Cardiac septum (tissue), 1 donor: ENCODE measurements around the gene TUFT1. TPM values are rescaled to one million over a fixed set of nuclear protein-coding genes. Genes with fewer than 3 reads are reported as not detected.
A peak's percentile ranks its signal among the peaks of the same experiment; 100 is the strongest.
"Not testable (repeated sequence)": the region's sequence is repeated elsewhere in the genome, so short reads cannot be mapped to it uniquely, and the experiment has no call there.

ENCODE experiments used
- DNase-seq: peaks from one replicate; pipeline ENCODE4 v3.0.0-alpha.2; 2020; ENCODE audit warnings: low spot score
- intact Hi-C: fragments of 100-400 bp; cut with DNase I; formaldehyde crosslinking; loops from one replicate; pipeline ENCODE4 v1.14.0; 2022
- total RNA-seq: library from RNA; stranded (reverse); fragmentation: NEBNext Ultra II Directional; extraction: Animal tissue kit (Norgen Biotek cat#: 25700); gene quantifications from one replicate; pipeline ENCODE4 v1.2.1, GENCODE V29; 2021
- donor health status: DM: no; HTN: no; CAD: no.

Gene TUFT1
- total RNA-seq, 1 donor from 2014 or later: 4.3 TPM

DNA sequence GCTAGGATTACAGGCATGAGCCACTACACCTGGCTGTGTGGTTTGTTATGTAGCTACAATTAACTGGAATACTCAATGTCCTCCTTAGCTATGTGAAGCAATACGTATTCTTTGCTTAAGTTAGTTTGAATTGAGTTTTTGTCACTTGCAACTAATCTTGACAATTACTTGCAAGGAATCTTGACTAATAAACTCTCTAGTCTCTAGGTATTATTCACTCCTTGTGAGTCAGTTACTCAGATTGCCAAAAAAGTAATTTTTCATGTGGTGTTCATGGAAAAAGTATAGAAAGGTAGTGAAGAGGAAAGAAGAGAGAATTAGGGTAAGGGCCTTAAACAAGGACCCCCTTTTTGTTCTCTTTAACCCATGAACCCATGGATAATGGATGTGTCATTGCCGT lies 64.2 kb downstream of the TUFT1 start:
- intact Hi-C loops: no loop called here
- no peak for DNase-seq

DNA sequence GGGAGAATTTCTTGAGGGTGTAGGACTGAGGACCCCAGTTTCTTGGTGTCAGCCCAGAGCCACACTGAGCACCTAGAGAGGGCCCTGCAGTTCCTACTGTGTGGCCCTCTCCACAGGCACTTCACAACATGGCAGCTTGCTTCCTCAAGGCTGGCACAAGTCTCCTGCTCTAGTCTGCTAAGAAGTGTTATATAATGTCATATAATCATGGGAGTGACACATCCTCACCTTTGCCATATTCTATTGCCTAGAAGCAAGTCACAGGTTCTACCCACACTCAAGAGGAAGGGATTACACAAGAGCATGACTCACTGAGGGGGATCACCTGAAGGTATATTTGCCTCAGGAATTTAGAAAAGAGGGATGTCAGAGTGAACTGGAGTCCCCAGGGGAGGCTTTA lies 66.3 kb downstream of the TUFT1 start:
- intact Hi-C loops: no loop called here
- DNase-seq: no peak

DNA sequence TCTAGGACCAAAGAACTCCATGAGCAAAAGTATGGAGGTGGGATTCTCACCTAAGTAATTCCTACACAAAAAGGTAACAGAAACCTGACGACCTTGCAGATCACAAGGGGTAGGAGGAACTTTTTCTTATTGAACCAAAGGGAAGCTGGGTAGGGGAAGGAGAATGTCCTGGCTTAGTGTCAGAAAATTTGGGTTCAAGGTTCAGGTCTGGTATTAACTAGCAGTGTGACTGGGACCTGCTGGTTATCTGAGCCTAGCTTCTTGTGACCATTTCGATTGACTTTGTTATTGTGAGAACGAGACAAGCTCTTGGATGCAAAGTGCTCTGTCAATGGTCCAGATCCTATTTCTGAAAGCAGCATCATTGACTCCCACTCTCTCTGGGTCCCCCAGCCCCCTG lies 66.7 kb downstream of the TUFT1 start:
- intact Hi-C loops: no loop called here
- no peak for DNase-seq

DNA sequence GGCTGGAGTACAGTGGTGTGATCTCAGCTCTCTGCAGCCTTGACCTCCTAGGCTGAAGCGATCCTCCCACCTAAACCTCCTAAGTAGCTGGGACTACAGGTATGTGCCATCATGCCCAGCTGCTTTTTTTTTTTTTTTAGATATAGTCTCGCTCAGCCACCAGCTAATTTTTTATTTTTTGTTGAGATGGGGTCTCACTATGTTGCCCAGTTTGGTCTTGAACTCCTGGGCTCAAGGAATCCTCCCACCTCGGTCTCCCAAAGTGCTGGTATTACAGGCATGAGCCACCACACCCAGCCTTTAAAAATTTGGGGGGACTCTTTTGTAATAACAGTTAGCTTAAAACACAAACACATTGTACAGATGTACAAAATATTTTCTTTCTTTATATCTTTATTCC lies 70.0 kb downstream of the TUFT1 start:
- DNase-seq: no peak
- intact Hi-C loops: loop anchor here (5.0 to 10.0 kb wide), 2 partner anchors 117 to 285 kb away; partner anchors contain the start of gene PI4KB

DNA sequence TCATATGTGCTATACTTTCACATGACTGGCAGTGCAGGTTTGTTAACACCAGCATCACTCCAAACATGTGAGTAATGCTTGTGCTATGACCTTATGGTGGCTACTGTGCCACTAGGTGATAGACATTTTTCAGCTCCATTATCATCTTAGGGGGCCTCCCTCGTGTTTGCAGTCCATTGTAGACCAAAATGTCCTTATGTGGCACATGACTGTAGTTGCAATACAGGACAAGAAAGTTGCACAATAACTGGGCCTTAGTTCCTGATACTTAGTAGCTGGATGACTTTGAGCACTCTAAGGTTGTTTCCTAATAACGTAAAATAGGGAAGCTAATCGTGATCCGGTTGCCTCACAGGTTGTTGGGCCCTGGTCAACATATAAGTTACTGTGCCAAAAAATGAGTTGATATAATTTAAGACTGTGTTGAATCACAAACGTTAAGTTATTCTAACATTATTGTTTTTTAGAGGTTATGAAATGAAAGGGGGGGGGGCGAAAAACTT lies 71.2 kb downstream of the TUFT1 start:
- intact Hi-C loops: loop anchor here (5.0 to 10.0 kb wide), 2 partner anchors 116 to 287 kb away; partner anchors contain the start of gene PI4KB

DNA sequence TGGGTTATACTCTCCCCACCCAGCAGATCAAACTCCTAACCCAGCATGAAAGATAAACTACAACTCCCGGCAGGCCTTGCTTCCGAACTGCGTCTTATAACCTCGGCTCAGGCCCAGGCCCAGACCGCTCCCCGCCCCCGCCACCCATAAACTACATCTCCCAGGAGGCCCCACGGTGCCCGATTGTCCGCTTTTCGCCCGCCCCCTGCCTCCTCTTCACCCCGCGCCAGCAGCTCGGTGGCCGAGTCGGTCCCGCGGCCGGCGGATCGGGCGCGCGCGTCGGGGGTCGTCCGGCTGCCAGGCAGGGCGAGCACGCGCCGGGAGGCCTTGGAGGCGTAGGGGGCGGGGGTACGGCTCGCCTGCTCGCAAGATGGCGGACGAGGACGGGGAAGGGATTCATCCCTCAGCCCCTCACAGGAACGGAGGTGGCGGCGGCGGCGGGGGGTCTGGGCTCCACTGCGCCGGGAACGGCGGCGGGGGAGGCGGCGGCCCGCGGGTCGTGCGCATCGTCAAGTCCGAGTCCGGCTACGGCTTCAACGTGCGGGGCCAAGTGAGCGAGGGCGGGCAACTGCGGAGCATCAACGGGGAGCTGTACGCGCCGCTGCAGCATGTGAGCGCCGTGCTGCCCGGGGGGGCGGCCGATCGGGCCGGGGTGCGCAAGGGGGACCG lies 71.9 kb downstream of the TUFT1 start, which contains the start of gene SNX27:
Gene SNX27, plus strand, starts transcription at position 219 of the 669 bp plus-strand sequence. Its CDS starts 152 bp downstream, at position 371.
- DNase-seq: peak; percentile 95
- intact Hi-C loops: loop anchor here (5.0 to 10.0 kb wide), 2 partner anchors 115 to 287 kb away; partner anchors contain the start of gene PI4KB

More for the DNA sequence above, 71.2 kb downstream of the TUFT1 start:
- DNase-seq: no peak

DNA sequence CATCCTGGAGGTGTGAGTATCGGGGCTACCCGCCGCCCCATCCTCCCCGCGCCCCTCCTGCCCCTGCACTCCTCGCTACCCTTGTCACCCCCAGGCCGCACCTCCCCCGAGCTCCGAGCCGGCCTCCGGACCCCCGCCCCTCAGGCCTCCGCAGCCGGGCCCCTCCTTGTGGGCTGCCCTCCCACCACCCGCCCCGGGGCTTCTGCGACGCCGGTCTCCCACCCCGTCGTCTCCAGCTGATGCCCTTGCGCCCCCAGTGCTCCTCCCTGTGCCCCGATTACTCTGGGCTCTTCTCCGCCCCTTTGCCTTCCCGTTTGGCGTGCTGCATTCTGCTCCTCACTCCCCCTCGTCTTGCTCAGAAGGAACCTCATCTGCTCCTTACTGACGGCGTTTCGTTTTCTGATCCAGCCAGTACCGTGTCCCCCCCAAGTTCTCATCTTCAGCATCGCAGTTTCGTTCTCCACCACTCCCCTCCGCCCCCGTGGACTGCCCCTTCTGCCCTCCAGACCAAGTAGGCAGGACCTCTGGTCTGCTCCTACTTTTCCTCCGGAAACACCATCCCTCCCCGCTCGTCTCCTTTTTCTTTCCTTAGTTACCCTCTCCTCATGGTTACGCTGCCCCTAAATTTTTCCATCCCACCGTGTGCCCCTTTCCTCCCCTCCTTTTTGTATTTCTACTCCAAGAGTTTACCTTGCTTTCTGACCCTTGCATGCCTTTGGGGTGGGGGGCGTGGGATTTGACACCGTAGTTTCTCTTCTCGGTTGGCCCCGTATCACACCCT lies 72.6 kb downstream of the TUFT1 start:
- no peak for DNase-seq
- intact Hi-C loops: loop anchor here (5.0 to 10.0 kb wide), 2 partner anchors 115 to 288 kb away; partner anchors contain the start of gene PI4KB

DNA sequence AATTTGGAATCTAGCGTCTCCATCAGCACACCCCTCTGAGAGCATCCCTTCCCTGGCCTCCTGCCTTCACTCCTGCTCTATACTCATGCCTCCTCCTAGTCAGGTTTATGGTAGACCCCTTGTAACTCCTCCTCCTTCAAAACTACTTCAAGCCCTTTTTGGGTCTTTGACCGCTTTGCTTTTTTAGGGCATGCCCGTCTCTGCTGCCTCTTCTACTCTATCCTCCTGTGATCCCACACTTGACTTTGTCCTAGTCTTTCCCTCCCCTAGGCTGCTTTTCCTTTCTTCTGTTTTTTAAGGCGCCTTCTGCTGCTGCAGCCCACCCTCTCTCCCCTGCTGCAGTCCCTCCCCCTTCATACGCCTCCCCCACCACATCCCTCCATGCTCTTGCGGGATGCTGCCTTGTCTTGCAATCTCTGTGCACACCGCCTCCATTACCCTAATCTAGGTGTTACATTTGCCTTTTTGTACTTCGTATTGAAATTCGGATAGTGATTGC lies 73.2 kb downstream of the TUFT1 start:
- intact Hi-C loops: loop anchor here (5.0 to 10.0 kb wide), 2 partner anchors 114 to 289 kb away; partner anchors contain the start of gene PI4KB
- DNase-seq: no peak

DNA sequence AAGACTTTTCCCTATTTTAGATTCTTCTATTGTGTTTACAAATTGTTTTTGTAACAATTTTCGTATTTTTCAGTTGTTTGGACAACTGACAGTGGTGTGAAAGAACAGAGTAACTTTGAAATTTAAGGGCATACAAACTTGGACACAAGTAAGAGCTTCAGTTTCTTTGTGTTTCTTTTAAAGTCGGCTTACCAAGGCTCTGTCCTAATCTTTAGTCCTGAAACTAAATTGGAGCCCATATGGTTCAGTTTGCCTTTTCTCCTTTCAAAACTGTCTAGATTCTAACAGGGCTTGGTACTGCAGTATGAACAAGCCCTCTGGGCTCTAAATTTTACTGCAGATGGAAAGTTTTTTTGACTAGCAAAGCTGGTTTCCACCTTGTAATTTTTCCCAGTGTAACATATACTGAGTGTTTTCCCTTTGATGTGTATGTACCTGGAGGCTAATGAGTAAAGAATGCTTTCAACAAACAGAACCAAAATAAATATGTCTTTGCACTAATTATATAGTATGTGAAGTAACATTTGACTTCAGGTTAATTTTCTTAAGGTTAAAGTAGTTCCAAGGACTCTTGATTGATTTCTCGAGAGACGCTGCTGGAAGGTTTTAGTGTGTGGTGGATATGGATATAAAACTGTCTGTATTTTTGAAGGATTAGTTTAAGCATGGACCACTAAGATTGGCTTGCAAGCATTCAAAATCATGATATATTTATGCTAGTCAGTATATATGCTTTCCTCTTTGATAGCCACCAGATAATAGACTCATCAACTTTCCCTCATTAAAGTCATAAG lies 75.8 kb downstream of the TUFT1 start:
- no peak for DNase-seq
- intact Hi-C loops: loop anchor here (10.0 kb wide), 1 partner anchor 291 kb away; the partner anchor contains the start of gene PI4KB

DNA sequence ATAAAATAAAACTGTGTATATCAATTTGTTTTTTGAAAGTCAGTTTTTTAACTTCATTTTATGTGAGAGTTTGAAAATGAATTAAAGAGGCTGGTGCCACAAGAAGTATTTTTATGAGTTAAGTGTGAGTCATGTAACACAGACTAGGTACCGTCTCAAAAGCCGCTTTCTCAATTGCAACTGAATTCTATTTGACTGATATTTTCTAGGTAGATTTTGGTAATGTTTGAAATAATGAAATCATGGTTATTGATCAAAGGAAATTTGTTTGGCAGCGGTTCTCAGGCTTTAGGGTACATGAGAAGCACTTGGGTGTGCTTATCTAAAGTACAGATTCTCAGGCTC lies 76.4 kb downstream of the TUFT1 start:
- intact Hi-C loops: loop anchor here (10.0 kb wide), 1 partner anchor 292 kb away; the partner anchor contains the start of gene PI4KB
- no peak for DNase-seq

DNA sequence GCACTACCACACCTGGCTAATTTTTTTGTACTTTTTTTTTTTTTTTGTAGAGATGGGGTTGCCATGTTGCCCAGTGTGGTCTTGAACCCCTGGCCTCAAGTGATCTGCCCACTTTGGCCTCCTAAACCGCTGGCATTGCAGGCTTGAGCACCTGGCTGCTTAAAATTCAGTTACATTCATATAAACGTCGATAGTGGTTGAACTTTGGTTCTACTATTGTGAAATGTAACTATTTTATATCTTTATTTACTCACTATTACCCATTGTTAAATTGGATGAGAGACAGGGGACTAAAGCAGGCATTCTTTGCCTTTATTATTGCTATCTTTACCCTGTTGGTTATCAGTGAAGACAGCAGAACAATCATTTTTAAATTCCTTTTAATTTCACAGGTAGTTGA lies 77.9 kb downstream of the TUFT1 start:
- no peak for DNase-seq
- intact Hi-C loops: loop anchor here (10.0 kb wide), 1 partner anchor 293 kb away; the partner anchor contains the start of gene PI4KB

DNA sequence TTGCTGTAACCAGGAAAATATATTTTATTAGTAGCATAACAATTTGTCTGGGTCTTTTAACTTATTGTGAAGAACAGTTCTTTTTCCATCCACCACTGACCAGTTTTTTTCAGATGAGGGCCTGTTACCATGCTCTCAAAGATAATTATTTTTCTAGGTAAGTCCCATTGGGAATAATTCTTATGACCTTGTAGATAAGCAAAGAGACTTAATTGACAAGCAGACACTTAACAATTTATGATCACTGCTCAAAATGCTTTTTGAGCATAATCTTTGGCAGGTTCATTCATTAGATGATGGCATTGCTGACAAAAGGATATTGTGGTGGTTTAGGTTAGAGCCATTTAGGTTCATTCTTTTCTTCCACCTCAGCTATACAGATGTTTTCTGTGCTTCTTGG lies 78.4 kb downstream of the TUFT1 start:
- intact Hi-C loops: loop anchor here (10.0 kb wide), 1 partner anchor 294 kb away; the partner anchor contains the start of gene PI4KB
- no peak for DNase-seq

DNA sequence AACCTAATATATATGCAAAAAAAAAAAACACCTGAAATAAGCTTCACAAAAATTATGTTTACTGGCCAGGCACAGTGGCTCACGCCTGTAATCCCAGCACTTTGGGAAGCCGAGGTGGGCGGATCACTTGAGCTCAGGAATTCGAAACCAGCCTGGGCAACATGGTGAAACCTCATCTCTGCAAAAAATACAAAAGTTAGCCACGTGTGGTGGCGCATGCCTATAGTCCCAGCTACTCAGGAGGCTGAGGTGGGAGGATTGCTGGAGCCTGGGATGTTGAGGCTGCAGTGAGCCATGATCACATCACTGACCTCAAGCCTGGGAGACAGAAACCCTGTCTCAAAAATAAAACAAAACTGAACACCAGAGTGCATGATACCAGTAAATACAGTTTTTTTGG lies 78.9 kb downstream of the TUFT1 start:
- DNase-seq: not testable (repeated sequence)
- intact Hi-C loops: loop anchor here (10.0 kb wide), 1 partner anchor 294 kb away; the partner anchor contains the start of gene PI4KB

DNA sequence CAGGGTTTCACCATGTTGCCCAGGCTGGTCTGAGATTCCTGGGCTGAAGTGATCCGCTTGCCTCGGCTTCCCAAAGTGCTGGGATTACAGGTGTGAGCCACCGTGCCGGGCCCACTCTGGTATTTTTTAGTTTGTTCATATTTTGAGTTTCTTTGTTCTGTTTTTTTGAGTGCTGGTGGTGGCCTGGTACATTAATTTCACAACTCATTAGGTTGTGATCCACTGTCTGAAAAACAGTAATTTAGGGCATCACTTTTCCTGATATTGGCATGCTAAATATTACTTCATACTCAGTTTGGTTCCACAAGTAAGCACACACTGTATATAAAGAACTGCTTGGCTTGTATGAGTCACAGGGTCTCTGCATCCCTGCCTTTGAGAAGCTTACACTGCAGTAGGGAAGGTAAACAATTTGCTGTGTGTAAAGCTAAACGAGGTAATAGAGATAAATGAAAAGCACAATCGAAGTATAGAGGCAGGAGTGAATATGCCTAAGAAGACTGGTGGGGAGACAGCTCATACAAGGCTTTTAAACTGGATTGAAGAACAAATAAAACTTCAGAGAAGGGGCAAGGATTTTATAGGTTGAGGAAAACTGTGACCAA lies 79.5 kb downstream of the TUFT1 start:
- no peak for DNase-seq
- intact Hi-C loops: loop anchor here (10.0 kb wide), 1 partner anchor 295 kb away; the partner anchor contains the start of gene PI4KB

DNA sequence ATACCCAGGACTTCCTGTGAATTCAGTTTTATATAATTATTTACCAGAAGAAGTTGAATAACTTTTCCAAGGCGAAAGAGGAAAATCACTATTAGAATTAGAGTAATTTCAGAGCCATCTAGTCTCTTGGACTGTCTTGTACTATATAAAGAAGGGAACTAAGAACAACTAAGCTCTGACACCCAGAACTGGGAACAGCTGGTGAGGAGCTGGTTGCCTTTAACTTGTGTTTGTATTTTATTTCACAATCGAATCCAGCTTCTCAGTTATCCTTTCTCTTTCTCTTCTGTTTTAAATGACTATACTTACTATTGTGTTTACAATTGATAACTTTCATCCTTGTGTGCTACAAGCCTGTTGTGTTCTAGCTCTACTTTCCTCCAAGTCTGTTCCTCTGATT lies 80.2 kb downstream of the TUFT1 start:
- intact Hi-C loops: no loop called here
- DNase-seq: no peak

DNA sequence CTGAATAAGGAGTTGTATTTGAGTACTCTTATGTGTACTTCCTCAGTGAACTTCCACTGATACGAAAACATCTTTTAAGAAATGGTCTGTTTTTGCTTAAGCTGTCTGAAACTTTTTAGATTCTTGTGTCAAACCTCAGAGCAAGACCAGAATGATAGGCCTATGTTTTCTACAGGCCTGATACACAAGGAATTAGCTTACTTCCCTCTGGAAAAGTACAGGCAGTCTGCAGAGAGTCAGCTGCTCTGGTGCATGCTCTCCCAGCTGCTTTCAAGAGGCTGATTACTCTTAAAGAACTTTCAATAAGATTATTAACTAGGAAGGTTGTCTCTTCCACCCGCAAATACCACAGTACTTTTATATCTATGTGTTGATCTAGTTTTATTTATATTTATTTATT lies 81.2 kb downstream of the TUFT1 start:
- intact Hi-C loops: no loop called here
- no peak for DNase-seq

DNA sequence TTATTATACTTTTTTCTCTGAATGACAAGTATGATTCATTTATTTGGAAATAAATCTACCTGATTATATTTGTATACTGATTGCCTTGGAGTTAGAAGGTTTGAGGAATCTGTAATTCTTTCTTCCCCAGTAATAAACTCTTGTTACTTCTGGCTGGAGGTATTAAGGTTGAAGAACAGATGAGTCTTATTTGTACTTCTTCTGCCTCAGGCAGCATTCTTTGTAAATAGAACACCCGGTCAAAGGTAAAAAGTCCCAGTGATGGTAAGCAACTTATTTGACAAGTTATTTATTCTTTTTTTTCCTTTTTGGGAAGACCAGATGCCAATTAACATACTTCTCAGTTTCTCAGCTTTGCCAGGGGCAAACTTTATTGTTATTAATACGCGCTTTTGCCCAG lies 84.7 kb downstream of the TUFT1 start:
- no peak for DNase-seq
- intact Hi-C loops: no loop called here

DNA sequence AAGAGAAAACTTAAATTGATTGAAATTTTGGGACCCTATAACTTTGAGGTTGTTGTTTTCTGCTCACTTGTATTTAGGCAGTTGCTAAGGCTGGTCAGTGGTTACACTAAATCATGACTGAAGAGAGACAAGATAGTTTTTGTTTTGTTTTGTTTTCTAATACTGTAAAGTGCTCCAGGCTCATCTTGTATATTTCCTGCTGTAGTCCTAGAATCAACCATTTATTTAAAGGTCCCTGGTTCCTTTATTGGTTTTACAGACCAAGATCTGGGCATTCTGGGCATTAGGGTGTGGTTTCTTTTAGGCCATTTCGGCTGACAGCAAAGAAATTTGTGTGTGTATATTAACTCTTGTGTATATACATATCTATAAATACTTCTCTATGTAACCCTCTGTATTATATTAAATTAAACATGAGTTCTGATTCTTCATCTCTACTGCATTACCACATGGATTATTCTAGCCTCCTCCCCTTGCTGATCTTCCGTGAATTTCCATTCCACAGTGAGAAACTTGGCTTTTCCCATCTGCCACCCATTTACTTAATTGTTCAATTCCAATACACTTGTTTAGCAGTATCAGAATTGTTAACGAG lies 86.7 kb downstream of the TUFT1 start:
- intact Hi-C loops: no loop called here
- DNase-seq: no peak
